ENCODE results near the gene HRK. TPM values are rescaled to one million over a fixed set of nuclear protein-coding genes. Genes with fewer than 3 reads are reported as not detected.
A peak's percentile ranks its signal among the peaks of the same experiment; 100 is the strongest.

Gene HRK
- total and polyA plus RNA-seq, 9 of the 15 experiments (the other 6 are each of a cell fraction or from before 2014, with no cell fraction given) = 0.01 to 0.05 (median 0.04) TPM; not detected in 6

DNA sequence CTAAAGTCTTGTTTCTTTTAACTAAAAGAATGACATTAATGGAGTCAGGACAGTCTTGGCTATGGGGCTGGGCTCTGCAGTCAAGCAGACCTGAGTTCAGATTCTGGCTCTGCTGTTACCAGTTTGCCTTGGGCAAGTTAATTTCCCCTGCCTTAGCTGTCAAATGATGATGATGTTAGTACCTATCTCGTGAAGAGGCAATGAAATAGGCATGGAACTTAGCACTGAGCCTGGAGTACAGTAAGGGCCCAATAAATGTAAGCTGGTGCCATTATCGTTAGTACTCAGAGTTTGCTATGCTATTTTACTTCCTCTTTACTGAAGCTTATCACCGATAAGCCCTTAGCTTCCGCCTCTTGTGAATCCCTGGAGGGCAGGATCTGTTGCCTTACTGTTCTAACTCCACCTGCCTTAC is 38.0 kb upstream of the HRK start:
- intact Hi-C loops (cut with micrococcal nuclease) (loop anchor here (2.0 kb wide), 1 partner anchor 100 kb away; no protein-coding TSS in a partner anchor), in situ Hi-C loops (cut with MboI) (no loop called here)
- peaks cover 12 to 48% of the 10 kb centered on the region in 2 experiments for H3K4me1 ChIP-seq (replicated peaks in 1 of 2; ENCODE audit: control insufficient read depth in 2 of 2, insufficient read depth in 2 of 2, low read length in 2 of 2)
- peak; percentile 33 to 87 (median 58) for DNase-seq (ENCODE audit: extremely low read depth in 1 of 4, low spot score in 3 of 4)
- peak overlapping the region in 1 of 2 experiments; percentile 33; a peak in 1 of 4 replicates for H3K9ac ChIP-seq (ENCODE audit: insufficient read depth in 1 of 2, low read depth in 2 of 2, low read length in 2 of 2)
- ChIA-PET CTCF (ENCODE audit: low intra/inter-chr PET ratio) (no interaction called here), POLR2A (interaction anchor here (0.5 to 1.6 kb wide), 4 partner anchors 10 to 21 kb away, joined by 3 to 5 read pairs (median 4); no protein-coding TSS in a partner anchor)
- peak overlapping the region; percentile 63 for H3K4me2 ChIP-seq (ENCODE audit: insufficient read depth, low read length)
- FAIRE-seq = peak; percentile 92
- no peaks in the 10 kb centered on the region for H3K27me3 ChIP-seq (ENCODE audit: control insufficient read depth in 2 of 2, insufficient read depth in 2 of 2, low read length in 2 of 2)
- peak overlapping the region; percentile 66 for H2AFZ ChIP-seq (ENCODE audit: low read depth, low read length)
- no peaks in the 10 kb centered on the region for H4K20me1 ChIP-seq (replicated peaks; ENCODE audit: control insufficient read depth, insufficient read depth, low read length)
- no peaks in the 10 kb centered on the region for H3K9me3 ChIP-seq (replicated peaks; ENCODE audit: control insufficient read depth, insufficient read depth, low read depth, low read length)
- 0% methylated on average over 4 of the region's 4 CpGs for WGBS (ENCODE audit: insufficient coverage, low coverage, missing lambda C conversion rate)
- BruUV-seq (replicated peaks) = no TSS peak
- peak; percentile 88 for ATAC-seq
- no peaks in the 10 kb centered on the region for H3K9me1 ChIP-seq (ENCODE audit: control insufficient read depth, insufficient read depth, low read length)
- H3K27ac ChIP-seq (ENCODE audit: extremely low read depth, low read depth, low read length) = peak overlapping the region; percentile 87
- H3K4me3 ChIP-seq = no peak overlapping the region
- H3K79me2 ChIP-seq (ENCODE audit: control insufficient read depth, insufficient read depth, low read length) = peaks cover 24% of the 10 kb centered on the region; the same call in 2 of the 3 replicates
- no peaks in the 10 kb centered on the region; the same call in 2 of the 3 replicates for H3K36me3 ChIP-seq (ENCODE audit: control insufficient read depth, insufficient read depth, low read length)
- peak; percentile 50 for TF ChIP-seq CBFA2T2 (conservative IDR thresholded peaks at IDR 0.05)
- peak; percentile 88; the same call in 1 of the 2 replicates for TF ChIP-seq ZKSCAN8 (CRISPR knock-in tag; IDR thresholded peaks at IDR 0.05)
- TF ChIP-seq ZNF57 (CRISPR knock-in tag; IDR thresholded peaks at IDR 0.05) = no peak
- no peak for TF ChIP-seq NFRKB (IDR thresholded peaks at IDR 0.05; ENCODE audit: low read depth)
- no peak for TF ChIP-seq NFE2 (IDR thresholded peaks at IDR 0.05; ENCODE audit: low read depth)
- peak; percentile 55 for TF ChIP-seq GATA2 (CRISPR knock-in tag; IDR thresholded peaks at IDR 0.05)
- TF ChIP-seq MNT (conservative IDR thresholded peaks at IDR 0.05) = peak in 1 of 2 experiments; percentile 44; a peak in 1 of 4 replicates
- TF ChIP-seq HDAC1 (IDR thresholded peaks at IDR 0.05) = peak in 1 of 2 experiments; percentile 62; a peak in 1 of 4 replicates
- TF ChIP-seq NR2C2 (CRISPR knock-in tag; IDR thresholded peaks at IDR 0.05) = no peak
- TF ChIP-seq NR2C2 (tag; IDR thresholded peaks at IDR 0.05) = 0 out of 2 replicates have a peak, but pooled peaks have one; percentile 30
- TF ChIP-seq, protein P1, sequence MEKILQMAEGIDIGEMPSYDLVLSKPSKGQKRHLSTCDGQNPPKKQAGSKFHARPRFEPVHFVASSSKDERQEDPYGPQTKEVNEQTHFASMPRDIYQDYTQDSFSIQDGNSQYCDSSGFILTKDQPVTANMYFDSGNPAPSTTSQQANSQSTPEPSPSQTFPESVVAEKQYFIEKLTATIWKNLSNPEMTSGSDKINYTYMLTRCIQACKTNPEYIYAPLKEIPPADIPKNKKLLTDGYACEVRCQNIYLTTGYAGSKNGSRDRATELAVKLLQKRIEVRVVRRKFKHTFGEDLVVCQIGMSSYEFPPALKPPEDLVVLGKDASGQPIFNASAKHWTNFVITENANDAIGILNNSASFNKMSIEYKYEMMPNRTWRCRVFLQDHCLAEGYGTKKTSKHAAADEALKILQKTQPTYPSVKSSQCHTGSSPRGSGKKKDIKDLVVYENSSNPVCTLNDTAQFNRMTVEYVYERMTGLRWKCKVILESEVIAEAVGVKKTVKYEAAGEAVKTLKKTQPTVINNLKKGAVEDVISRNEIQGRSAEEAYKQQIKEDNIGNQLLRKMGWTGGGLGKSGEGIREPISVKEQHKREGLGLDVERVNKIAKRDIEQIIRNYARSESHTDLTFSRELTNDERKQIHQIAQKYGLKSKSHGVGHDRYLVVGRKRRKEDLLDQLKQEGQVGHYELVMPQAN (IDR thresholded peaks at IDR 0.05; ENCODE audit: borderline replicate concordance) = no peak
- TF ChIP-seq THRA (IDR thresholded peaks at IDR 0.05) = no peak
- TF ChIP-seq, protein P2, sequence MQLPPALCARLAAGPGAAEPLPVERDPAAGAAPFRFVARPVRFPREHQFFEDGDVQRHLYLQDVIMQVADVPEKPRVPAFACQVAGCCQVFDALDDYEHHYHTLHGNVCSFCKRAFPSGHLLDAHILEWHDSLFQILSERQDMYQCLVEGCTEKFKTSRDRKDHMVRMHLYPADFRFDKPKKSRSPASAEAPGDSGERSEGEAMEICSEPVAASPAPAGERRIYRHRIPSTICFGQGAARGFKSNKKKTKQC (CRISPR knock-in tag; IDR thresholded peaks at IDR 0.05) = no peak
